HCT116 (cell line): ENCODE data around the gene LACTBL1. TPM values are rescaled to one million over a fixed set of nuclear protein-coding genes. Genes with fewer than 3 reads are reported as not detected.

ENCODE experiments used
- ATAC-seq: fragments of 200-7000 bp; cut with Tn5 transposase; 2 replicates; pipeline ENCODE4 v1.9.1; 2020; ENCODE audit warnings: mild to moderate bottlenecking, moderate library complexity
- BruUV-seq: library from RNA; stranded (reverse); fragments of 400-500 nt; replicated peaks from 2 replicates; lab custom pipeline; 2021; lab: Mats Ljungman, UMichigan
- CTCF ChIA-PET: fragments of 300-600 bp; sonication (Branson Sonifier 250); formaldehyde crosslinking; loops from one replicate; lab custom pipeline; 2021; ENCODE audit warnings: antibody characterized with exemption; lab: Charles Lee
- POLR2A ChIA-PET: fragments of 300-600, 350-600 bp; sonication (Branson Sonifier 250); formaldehyde crosslinking; loops from one replicate; lab custom pipeline; 2021; ENCODE audit warnings: antibody characterized with exemption; lab: Charles Lee
- RAD21 ChIA-PET, 2 experiments: fragments of 300-600 bp; sonication (Branson Sonifier 250); formaldehyde crosslinking; loops; one replicate each; lab custom pipeline; 2023; ENCODE audit warnings: low total read pairs in 2 of 2; ENCODE audit not compliant: uncharacterized antibody in 2 of 2, unreplicated experiment in 2 of 2, low non-redundant PET in 1 of 2; lab: Charles Lee
- DNase-seq: peaks from one replicate; pipeline ENCODE4 v3.0.0-alpha.2; 2010; ENCODE audit warnings: low read depth, low spot score
- H2AFZ ChIP-seq: fragments of 200-600 bp; shearing (Covaris generic), sonication (generic); 2 replicates; pipeline ENCODE4 v1.6.1; 2017; ENCODE audit warnings: low read depth, mixed run types, mixed read lengths, antibody characterized with exemption, low read length; ENCODE audit not compliant: poor library complexity, severe bottlenecking
- H3K27ac ChIP-seq: 2 replicates; pipeline ENCODE4 v1.5.1; 2012; ENCODE audit warnings: low read depth, low read length
- H3K27me3 ChIP-seq: fragments of 200-600 bp; sonication (generic); 2 replicates; pipeline ENCODE4 v1.6.1; 2016; ENCODE audit warnings: mixed run types, low read length, mixed read lengths; ENCODE audit not compliant: insufficient read depth
- H3K36me3 ChIP-seq, 2 experiments: fragments of 200-500 bp in 1 of 2; fragments of 200-600 bp in 1 of 2; sonication (Bioruptor generic) in 1 of 2; sonication (generic) in 1 of 2; 2 replicates each; pipeline versions ENCODE4 v1.5.1 to v1.6.1; 2014 to 2016; ENCODE audit warnings: low read length in 2 of 2, inconsistent platforms in 1 of 2, mixed read lengths in 1 of 2, mixed run types in 1 of 2; ENCODE audit not compliant: insufficient read depth in 2 of 2, control insufficient read depth in 1 of 2
- H3K4me1 ChIP-seq, 2 experiments: fragments of 200-600 bp in 1 of 2; sonication (generic) in 1 of 2; 2 replicates each; pipeline versions ENCODE4 v1.5.1 to v1.6.1; 2012 to 2017; ENCODE audit warnings: low read length in 2 of 2, inconsistent platforms in 1 of 2, mild to moderate bottlenecking in 1 of 2, mixed read lengths in 1 of 2, mixed run types in 1 of 2, moderate library complexity in 1 of 2; ENCODE audit not compliant: insufficient read depth in 2 of 2, control insufficient read depth in 1 of 2
- H3K4me2 ChIP-seq: fragments of 200-600 bp; sonication (generic); 2 replicates; pipeline ENCODE4 v1.6.1; 2017; ENCODE audit warnings: mixed run types, low read length, mixed read lengths
- H3K4me3 ChIP-seq, 2 experiments: fragments of 200-600 bp in 1 of 2; sonication (generic) in 1 of 2; replicated peaks in 1 of 2; 2 replicates each; pipeline ENCODE4 v1.5.1; 2011 to 2016; ENCODE audit warnings: low read length in 2 of 2, control low read depth in 1 of 2, low read depth in 1 of 2, mild to moderate bottlenecking in 1 of 2, mixed read lengths in 1 of 2, mixed run types in 1 of 2
- H3K79me2 ChIP-seq: fragments of 200-600 bp; sonication (generic); 2 replicates; pipeline ENCODE4 v1.6.1; 2017; ENCODE audit warnings: mild to moderate bottlenecking, mixed run types, low read length, moderate library complexity, mixed read lengths; ENCODE audit not compliant: insufficient read depth
- H3K9ac ChIP-seq: fragments of 200-600 bp; sonication (generic); 2 replicates; pipeline ENCODE4 v1.6.1; 2016; ENCODE audit warnings: low read length, mixed read lengths
- H3K9me2 ChIP-seq: fragments of 200-600 bp; sonication (generic), shearing (Covaris generic); 2 replicates; pipeline ENCODE4 v1.6.1; 2017; ENCODE audit warnings: mixed run types, mild to moderate bottlenecking, moderate library complexity; ENCODE audit not compliant: insufficient read depth
- H3K9me3 ChIP-seq, 2 experiments: fragments of 200-500 bp in 1 of 2; fragments of 200-600 bp in 1 of 2; sonication (Bioruptor generic) in 1 of 2; sonication (generic) in 1 of 2; 2 replicates each; pipeline ENCODE4 v1.6.1; 2014 to 2017; ENCODE audit warnings: low read length in 2 of 2, mixed read lengths in 2 of 2, inconsistent platforms in 1 of 2, low read depth in 1 of 2, mild to moderate bottlenecking in 1 of 2, mixed run types in 1 of 2, moderate library complexity in 1 of 2; ENCODE audit not compliant: control insufficient read depth in 1 of 2, insufficient read depth in 1 of 2
- H4K20me1 ChIP-seq: fragments of 200-600 bp; sonication (generic), shearing (Covaris generic); 2 replicates; pipeline ENCODE4 v1.6.1; 2017; ENCODE audit warnings: mixed run types, mild to moderate bottlenecking, moderate library complexity; ENCODE audit not compliant: insufficient read depth
- CBX3 ChIP-seq: IDR thresholded peaks from 2 replicates; pipeline ENCODE4 v1.6.1; 2012; ENCODE audit warnings: low read depth
- CEBPB ChIP-seq: IDR thresholded peaks from 2 replicates; pipeline ENCODE4 v1.6.1; 2012; ENCODE audit warnings: low read depth
- CTCF ChIP-seq, 3 experiments: fragments of 200-600 bp in 1 of 3; sonication (generic) in 1 of 3; IDR thresholded peaks in 2 of 3; conservative IDR thresholded peaks in 1 of 3; 2 replicates each; pipeline ENCODE4 v1.5.1; 2012 to 2017; ENCODE audit warnings: low read depth in 2 of 3, low read length in 2 of 3, antibody characterized with exemption in 1 of 3, borderline replicate concordance in 1 of 3, control low read depth in 1 of 3, mild to moderate bottlenecking in 1 of 3, mixed read lengths in 1 of 3, mixed run types in 1 of 3, moderate library complexity in 1 of 3; ENCODE audit not compliant: insufficient read depth in 1 of 3
- ELF1 ChIP-seq: IDR thresholded peaks from 2 replicates; pipeline ENCODE4 v1.6.1; 2012; ENCODE audit warnings: low read depth, borderline replicate concordance
- MAX ChIP-seq: IDR thresholded peaks from 2 replicates; pipeline ENCODE4 v1.6.1; 2012
- RAD21 ChIP-seq: IDR thresholded peaks from 2 replicates; pipeline ENCODE4 v1.6.1; 2012; ENCODE audit warnings: low read depth, mild to moderate bottlenecking
- ZNF274 ChIP-seq: fragments of 200-500 bp; sonication (Bioruptor generic); IDR thresholded peaks from 2 replicates; pipeline ENCODE4 v1.6.1; 2014; ENCODE audit warnings: mild to moderate bottlenecking, low read depth, low read length, inconsistent platforms
- intact Hi-C: fragments of 100-400 bp; cut with micrococcal nuclease; formaldehyde crosslinking; loops from 2 replicates; pipeline ENCODE4 v1.10.0; 2022
- total RNA-seq: library from RNA; stranded (reverse); gene quantifications from one replicate; pipeline ENCODE4 v1.2.1, GENCODE V29; 2021; ENCODE audit not compliant: unreplicated experiment

Gene LACTBL1
- total RNA-seq, 1 experiment from 2014 or later, result not detected

GRCh38 chr1:22917989-22918388 is 54.7 kb downstream of the LACTBL1 start:
- CTCF ChIA-PET, result interaction anchor here (1.5 kb wide), 1 partner anchor 12 kb away, joined by 3 read pairs; no protein-coding TSS in a partner anchor
- H3K4me1 ChIP-seq, result no peaks in the 10 kb centered on the region
- TF ChIP-seq CTCF (IDR thresholded peaks at IDR 0.05 in 2 of 3, conservative IDR thresholded peaks at IDR 0.05 in 1 of 3; ENCODE audit: borderline replicate concordance in 1 of 3, insufficient read depth in 1 of 3, low read depth in 2 of 3, low read length in 2 of 3) (no peak), ELF1 (no peak), CEBPB (no peak), ZNF274 (no peak), RAD21 (no peak), CBX3 (no peak)
- TF ChIP-seq, all 23 proteins: peak for 0
- intact Hi-C loops, result no loop called here
- Histone ChIP-seq H3K36me3 (no peaks in the 10 kb centered on the region), H2AFZ (no peak overlapping the region), H3K79me2 (no peaks in the 10 kb centered on the region), H4K20me1 (no peaks in the 10 kb centered on the region), H3K27me3 (no peaks in the 10 kb centered on the region), H3K27ac (no peak overlapping the region), H3K4me3 (no peak overlapping the region), H3K9me2 (no peaks in the 10 kb centered on the region), H3K9ac (no peak overlapping the region), H3K9me3 (no peaks in the 10 kb centered on the region), H3K4me2 (no peak overlapping the region)
- RAD21 ChIA-PET, result no interaction called here
- POLR2A ChIA-PET, result no interaction called here
- no TSS peak for BruUV-seq
- ATAC-seq (no peak), DNase-seq (no peak)

- Histone ChIP-seq H3K9me2 (no peaks in the 10 kb centered on the region), H3K36me3 (no peaks in the 10 kb centered on the region), H3K27ac (no peak overlapping the region), H3K9ac (no peak overlapping the region), H3K4me2 (no peak overlapping the region), H4K20me1 (no peaks in the 10 kb centered on the region), H3K4me3 (no peak overlapping the region), H3K4me1 (no peaks in the 10 kb centered on the region), H3K79me2 (no peaks in the 10 kb centered on the region), H3K27me3 (no peaks in the 10 kb centered on the region), H2AFZ (no peak overlapping the region), H3K9me3 (no peaks in the 10 kb centered on the region)
- no TSS peak for BruUV-seq
- CTCF ChIA-PET, result interaction anchor here (1.3 to 1.5 kb wide), 2 partner anchors 14 to 212 kb away, joined by 3 to 4 read pairs; no protein-coding TSS in a partner anchor
- ATAC-seq (no peak), DNase-seq (no peak)
- POLR2A ChIA-PET, result no interaction called here
- TF ChIP-seq MAX, result no peak
- intact Hi-C loops, result no loop called here
- RAD21 ChIA-PET, result no interaction called here
Measured at GRCh38 chr1:22916471-22916820, 56.2 kb downstream of the LACTBL1 start.
